Neutrophil (primary cell): ENCODE data around the gene SEC62.
A peak's percentile ranks its signal among the peaks of the same experiment; 100 is the strongest.

Experiments
- H3K27ac ChIP-seq: fragments of 200-600 bp; sonication (generic); 2 replicates; pipeline ENCODE4 v1.5.1; 2016; ENCODE audit warnings: mild to moderate bottlenecking, moderate library complexity
- H3K27me3 ChIP-seq: fragments of 200-600 bp; sonication (generic); 2 replicates; pipeline ENCODE4 v1.6.0; 2016; ENCODE audit warnings: mild to moderate bottlenecking
- H3K36me3 ChIP-seq: fragments of 200-600 bp; sonication (generic); 2 replicates; pipeline ENCODE4 v1.5.1; 2017
- H3K4me1 ChIP-seq, 2 experiments: fragments of 200-600 bp in 1 of 2; sonication (generic) in 1 of 2; 1 replicate in 1 of 2; 2 replicates in 1 of 2; pipeline versions ENCODE4 v1.5.1 to v1.6.1; 2013 to 2016; ENCODE audit warnings: low read depth in 1 of 2, low read length in 1 of 2, mild to moderate bottlenecking in 1 of 2, moderate library complexity in 1 of 2; ENCODE audit not compliant: control insufficient read depth in 1 of 2, insufficient read depth in 1 of 2
- H3K4me3 ChIP-seq, 2 experiments: fragments of 200-600 bp in 1 of 2; sonication (generic) in 1 of 2; 1 replicate in 1 of 2; 2 replicates in 1 of 2; pipeline ENCODE4 v1.5.1; 2013 to 2016; ENCODE audit warnings: low read depth in 1 of 2, low read length in 1 of 2, mild to moderate bottlenecking in 1 of 2, moderate library complexity in 1 of 2
- H3K9me3 ChIP-seq: fragments of 200-600 bp; sonication (generic); 2 replicates; pipeline ENCODE4 v1.5.1; 2016
- CTCF ChIP-seq: fragments of 200-600 bp; sonication (generic); IDR thresholded peaks from 2 replicates; pipeline ENCODE4 v1.5.1; 2016; ENCODE audit warnings: antibody characterized with exemption

Gene SEC62

GRCh38 chr3:169969174-169970095 lies 2.8 kb downstream of the SEC62 start:
- Histone ChIP-seq H3K4me3 (no peak overlapping the region), H3K27ac (peak overlapping the region; percentile 92), H3K36me3 (peaks cover under 1% of the 10 kb centered on the region), H3K4me1 (peaks cover 69 to 73% of the 10 kb centered on the region in 2 experiments), H3K27me3 (no peaks in the 10 kb centered on the region), H3K9me3 (no peaks in the 10 kb centered on the region)
- no peak for TF ChIP-seq CTCF

GRCh38 chr3:169970847-169971246 lies 4.2 kb downstream of the SEC62 start:
- TF ChIP-seq CTCF, result no peak
- no peaks in the 10 kb centered on the region for H3K27me3 ChIP-seq
- peaks cover 9% of the 10 kb centered on the region for H3K36me3 ChIP-seq
- H3K4me1 ChIP-seq, result peaks cover 67 to 70% of the 10 kb centered on the region in 2 experiments
- no peaks in the 10 kb centered on the region for H3K9me3 ChIP-seq
- H3K4me3 ChIP-seq, result no peak overlapping the region
- H3K27ac ChIP-seq, result peak overlapping the region; percentile 14

- H3K27me3 ChIP-seq, result no peaks in the 10 kb centered on the region
- no peak for TF ChIP-seq CTCF
- no peaks in the 10 kb centered on the region for H3K9me3 ChIP-seq
- peaks cover 61 to 64% of the 10 kb centered on the region in 2 experiments for H3K4me1 ChIP-seq
- H3K27ac ChIP-seq, result peak overlapping the region; percentile 14
- no peak overlapping the region for H3K4me3 ChIP-seq
- peaks cover 12% of the 10 kb centered on the region for H3K36me3 ChIP-seq
These were observed 4.9 kb downstream of the SEC62 start for GRCh38 chr3:169971522-169971921.

GRCh38 chr3:169980055-169980454 lies 13.4 kb downstream of the SEC62 start:
- Histone ChIP-seq H3K4me1 (peaks cover 40 to 46% of the 10 kb centered on the region in 2 experiments), H3K36me3 (peaks cover 40% of the 10 kb centered on the region), H3K9me3 (no peaks in the 10 kb centered on the region), H3K4me3 (no peak overlapping the region), H3K27ac (peak overlapping the region; percentile 79), H3K27me3 (no peaks in the 10 kb centered on the region)
- no peak for TF ChIP-seq CTCF

GRCh38 chr3:169984292-169984691 lies 17.7 kb downstream of the SEC62 start:
- H3K4me3 ChIP-seq, result no peak overlapping the region
- no peaks in the 10 kb centered on the region for H3K9me3 ChIP-seq
- TF ChIP-seq CTCF, result no peak
- H3K27ac ChIP-seq, result peak overlapping the region; percentile 21
- peaks cover 61% of the 10 kb centered on the region for H3K36me3 ChIP-seq
- H3K4me1 ChIP-seq, result peaks cover 25% of the 10 kb centered on the region in 2 experiments
- no peaks in the 10 kb centered on the region for H3K27me3 ChIP-seq
